ENCODE data around the gene UGT1A6.

Gene UGT1A6

DNA sequence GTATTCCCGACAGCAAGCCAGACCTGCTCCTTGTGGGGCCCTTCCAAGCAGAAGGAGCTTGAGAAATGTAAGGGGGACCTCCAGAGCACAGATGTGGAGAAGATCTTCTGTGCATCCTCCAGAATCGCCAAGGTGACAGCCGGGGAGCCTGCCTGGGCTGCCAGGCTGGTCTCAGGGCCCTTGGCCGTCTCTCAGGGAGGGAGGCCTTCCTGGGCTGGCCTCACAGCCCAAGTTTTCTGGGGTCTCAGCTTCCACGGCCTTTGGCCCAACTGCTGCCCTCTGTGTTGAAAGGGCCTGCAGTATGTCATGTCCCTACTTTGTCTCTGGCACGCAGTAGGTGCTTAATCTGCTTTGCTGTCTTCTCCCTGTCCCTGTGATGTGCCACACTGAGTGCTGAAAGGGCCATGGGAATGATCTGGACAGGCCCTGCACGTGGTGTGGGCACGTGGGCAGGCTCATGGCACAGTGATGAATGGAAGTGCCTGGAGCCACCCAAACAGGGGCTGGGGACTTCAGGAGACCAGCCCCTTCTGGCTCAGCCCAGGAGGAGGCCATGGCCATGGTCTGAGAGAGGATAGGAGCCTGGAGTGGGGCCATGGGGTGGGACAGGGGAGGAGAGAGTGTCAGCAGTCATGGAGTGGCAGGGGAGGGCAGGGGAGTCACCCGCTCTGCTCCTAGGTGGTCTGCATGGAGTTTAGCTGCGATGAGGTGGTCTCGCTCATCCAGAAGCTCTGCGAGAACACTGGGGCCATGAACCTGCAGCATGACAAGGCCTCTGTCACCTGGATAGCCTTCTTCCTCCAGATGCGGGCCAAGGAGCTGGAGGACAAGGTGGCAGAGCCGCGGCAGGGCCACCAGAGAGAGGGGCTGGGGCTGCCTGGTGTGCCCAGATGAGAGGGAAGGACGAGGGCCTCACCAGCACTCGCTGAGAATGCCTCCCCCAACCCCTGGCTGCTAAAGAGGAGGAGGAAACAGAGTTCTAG lies 126.2 kb downstream of the UGT1A6 start:
- FAIRE-seq = no peak
- no peak for DNase-seq (ENCODE audit: low spot score)

DNA sequence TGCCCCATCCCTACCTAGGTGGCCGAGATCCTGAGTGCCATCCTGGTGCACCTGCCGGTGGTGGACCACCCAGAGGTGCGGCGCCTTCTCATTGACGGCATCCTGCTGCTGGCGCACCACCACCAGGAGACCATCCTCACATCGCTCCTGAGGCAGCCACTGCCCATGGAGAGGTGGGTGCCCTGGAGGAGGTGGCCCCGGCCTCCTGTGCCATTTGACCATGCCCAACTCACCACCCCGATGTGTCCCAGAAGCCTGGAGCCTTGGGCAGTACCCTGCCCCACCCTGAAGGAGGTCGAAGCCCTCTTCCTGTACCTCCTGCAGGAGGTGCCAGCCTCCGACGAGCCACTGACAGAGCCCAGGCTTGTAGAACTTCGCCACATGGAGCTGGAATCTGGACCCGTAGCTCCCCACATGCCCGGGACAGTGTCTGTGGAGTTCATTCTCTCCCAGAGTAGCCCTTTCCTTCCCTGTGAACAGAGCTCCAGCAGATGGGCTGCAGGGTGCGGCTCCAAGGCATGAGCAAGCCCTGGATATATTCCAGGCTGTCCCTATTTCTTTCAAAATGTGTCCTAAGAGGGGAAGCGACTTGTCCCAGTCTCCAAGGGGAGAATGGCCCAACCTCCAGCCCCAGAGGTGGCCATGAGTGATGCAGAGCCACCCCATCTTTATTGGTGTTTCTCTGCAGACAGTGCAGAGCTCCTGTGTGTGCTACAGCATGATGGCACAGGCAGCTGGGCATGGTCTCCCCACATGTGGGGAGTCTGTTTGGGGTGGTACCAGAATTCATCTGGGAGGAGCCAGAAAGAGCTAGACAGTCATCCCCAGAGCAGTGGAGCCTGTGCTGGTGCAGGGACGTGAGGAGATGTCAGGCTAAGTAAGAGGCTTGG lies 127.4 kb downstream of the UGT1A6 start:
- no peak for FAIRE-seq
- DNase-seq (ENCODE audit: low spot score) = no peak

DNA sequence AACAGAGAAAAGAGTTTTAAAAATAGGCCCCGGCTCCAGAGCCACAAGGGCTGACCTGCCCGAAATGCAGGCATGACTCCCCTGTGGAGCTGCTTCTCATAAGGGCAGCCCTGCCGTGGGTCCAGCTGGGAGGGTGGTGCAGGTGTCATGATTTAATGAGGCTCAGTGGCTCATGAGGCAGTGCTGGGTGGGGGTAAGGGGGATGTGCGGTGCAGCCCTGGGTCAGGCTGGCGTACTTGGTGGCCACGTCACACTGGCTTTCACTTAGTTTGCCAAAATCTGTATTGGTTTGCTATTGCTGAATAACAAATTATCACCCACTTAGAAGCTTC lies 128.1 kb downstream of the UGT1A6 start:
- no peak for DNase-seq (ENCODE audit: low spot score)
- FAIRE-seq = no peak

DNA sequence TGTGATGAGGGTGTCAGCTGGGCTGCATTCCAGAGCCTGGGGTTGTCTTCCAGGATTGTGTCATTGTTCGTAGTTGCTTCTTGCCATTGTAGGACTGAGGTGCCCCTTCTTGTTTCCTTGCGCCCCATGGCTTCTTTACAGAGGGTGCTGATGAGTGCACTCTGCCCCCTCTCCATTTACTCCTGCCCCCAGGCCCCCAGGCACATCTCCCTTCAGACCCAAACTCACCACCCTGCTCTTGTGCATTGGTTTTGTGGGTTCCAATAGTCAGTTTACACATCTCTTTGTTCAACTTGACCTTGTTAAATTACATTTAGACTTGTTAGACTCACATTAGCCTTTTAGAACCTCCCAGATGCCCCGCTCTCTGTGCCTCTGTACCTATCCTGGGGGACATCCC lies 128.5 kb downstream of the UGT1A6 start:
- no peak for DNase-seq (ENCODE audit: low spot score)
- FAIRE-seq = no peak

DNA sequence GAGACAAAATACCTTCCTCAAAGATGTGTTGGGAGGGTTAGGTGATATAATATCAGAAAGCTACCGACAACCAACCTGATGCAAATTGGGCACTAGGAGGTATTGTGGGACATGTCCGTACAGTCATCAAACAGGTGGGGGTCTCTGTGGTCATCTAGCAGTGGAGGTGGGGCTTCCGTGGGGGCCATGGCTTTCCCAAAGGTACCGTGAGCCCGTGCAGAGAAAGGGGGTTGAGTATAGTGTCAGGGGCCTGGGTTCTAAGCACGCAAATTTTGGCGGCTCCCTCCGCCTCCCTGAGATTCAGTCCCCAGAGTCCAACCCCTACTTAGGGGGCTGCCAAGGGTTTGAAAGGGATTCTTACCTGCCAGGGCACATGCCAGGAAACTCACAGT lies 129.0 kb downstream of the UGT1A6 start:
- FAIRE-seq (no peak), DNase-seq (ENCODE audit: low spot score) (no peak)

DNA sequence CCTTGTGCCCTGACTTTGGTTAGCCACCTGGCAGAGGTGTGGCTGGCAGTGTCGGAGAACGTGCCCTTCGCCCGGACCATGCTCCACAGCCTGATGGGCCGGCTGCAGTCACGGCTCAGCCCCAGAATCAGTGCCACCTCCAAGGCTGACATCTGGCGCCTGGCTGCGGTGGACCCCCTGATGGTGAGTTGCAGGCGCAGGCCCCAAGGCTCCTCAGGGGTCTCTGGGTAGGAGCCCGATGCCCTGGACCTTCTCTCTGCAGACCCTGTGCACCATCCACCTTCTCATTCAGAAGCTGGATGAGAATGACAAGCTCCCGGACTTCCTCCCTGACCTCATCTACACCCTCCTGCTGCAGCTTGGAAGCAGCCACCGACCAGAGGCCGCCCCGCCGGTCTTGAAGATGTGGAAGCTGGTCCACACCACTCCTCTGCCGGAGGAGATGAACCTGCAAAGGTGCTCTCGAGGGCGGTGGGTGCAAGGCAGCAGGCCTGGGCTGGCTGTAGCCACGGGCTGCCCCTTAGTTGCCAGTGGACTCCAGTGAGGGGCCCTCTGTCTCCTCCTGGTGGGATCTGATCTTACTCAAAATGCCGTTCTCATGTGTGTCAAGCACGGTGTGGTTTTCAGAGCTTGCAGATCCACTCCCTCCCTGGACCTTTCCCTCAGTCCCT lies 129.5 kb downstream of the UGT1A6 start:
- FAIRE-seq (no peak), DNase-seq (ENCODE audit: low spot score) (no peak)

Data from urothelium cell line (cell line).